ENCODE data around the gene IER3.

The IER3 gene

GRCh38 chr6:30744054-30744805 is at the start of gene IER3:
TSS of gene IER3 (minus strand) at chr6:30744547. CDS start at chr6:30744518, 29 bp downstream.
- DNase-seq (ENCODE audit: low spot score), result peak; percentile 86

DNA sequence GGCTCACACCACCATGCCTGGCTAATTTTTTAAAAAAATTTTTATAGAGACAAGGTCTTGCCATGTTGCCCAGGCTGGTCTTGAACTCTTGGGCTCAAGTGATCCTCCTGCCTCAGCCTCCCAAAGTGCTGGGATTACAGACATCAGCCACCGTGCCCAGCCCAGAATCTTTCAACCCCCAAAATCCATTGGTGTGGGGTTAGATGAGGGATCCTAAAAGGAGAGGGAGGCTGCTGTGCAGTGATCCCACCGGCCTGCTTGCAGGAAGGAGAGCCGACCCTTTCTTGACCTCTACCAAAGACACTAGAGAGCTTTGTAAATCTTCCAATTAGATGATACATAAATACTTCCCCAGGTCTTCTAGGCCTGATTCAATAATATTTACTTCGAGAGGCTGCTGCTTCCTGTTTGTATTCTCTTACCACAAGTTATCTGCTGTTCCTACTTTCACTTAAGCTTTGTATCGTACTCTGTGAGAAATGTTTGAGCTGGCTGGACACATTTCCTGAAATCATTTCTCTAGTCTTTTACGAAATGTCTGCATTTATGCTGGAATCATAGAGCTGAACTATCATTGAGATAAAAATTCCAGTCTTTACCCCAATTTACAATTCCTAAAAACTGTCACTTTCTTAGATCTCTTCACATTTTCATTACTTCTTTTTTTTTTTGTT is 49.3 kb upstream of the IER3 start:
- peak; percentile 21 for DNase-seq (ENCODE audit: low spot score)

DNA sequence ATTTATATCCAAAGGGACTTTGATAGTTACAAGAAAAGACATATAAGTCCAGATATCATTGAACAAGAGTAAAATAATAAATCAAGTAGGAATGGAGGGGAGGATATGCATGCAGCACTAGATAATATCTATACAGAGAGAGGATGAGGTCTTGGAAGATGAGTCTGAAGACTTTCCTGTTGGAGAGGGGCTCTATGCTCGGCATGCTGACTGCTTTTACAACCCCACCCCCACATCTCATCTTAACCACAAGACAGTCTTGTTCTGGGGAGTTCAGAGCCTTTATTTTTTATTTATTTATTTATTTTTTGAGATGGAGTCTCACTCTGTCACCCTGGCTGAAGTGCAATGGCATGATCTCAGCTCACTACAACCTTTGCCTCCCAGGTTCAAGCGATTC is 48.4 kb upstream of the IER3 start:
- DNase-seq (ENCODE audit: low spot score), result no peak

DNA sequence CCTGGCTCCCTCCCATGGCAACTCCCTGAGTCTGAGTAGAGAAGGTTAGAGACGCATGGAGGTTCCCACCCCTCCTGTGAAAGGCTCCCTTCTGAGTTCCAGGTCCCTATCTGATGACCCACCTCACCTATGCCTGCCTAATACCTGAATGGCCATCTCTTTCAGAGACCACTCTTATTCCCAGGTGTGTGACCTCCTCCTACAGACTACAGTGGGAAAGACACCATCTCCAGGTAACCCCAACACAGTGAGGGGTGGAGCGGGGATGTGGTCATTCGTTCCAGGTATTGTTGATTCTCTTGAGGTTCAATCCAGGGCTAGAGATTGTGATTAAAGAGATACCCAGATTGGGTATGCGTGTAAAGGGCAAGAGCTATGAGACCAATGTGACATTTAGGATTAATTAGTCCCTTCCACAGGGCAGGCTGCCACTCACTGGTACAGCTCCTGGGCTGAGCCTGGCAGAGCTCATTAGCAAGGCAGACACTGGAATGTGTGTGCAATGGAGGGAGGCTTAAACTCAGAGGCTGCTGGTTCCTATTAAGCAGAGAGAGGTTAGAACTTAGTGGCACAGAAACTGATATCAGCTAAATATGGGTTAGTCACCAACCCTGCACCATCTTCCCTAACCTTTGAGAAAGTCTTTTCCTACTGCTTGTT is 46.5 kb upstream of the IER3 start:
- no peak for DNase-seq (ENCODE audit: low spot score)

GRCh38 chr6:30789606-30790005 is 45.3 kb upstream of the IER3 start:
- no peak for DNase-seq (ENCODE audit: low spot score)

DNA sequence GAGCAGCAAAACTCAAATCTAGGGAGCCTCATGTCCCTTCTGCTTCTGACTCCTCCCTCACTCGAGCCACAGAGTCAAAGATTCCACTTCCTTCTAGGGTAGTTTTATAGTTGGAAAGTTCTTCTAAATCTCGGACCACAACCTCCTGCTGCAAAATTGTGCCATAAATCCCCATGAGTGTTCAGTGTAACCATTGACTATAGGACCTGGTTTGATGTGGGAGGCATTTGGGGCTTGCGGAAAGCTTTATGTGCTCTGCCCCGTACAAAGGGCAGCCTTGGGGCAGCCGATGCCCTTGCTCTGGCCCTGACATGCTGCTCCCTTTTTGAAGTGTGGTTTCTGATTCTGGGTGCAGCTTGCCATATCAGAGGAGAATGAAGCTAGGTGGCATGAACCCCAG is 43.6 kb upstream of the IER3 start:
- no peak for DNase-seq (ENCODE audit: low spot score)

GRCh38 chr6:30782425-30783014 is 38.2 kb upstream of the IER3 start:
- DNase-seq (ENCODE audit: low spot score), result no peak

- DNase-seq (ENCODE audit: low spot score), result peak; percentile 85
Observed at GRCh38 chr6:30781743-30782424, 37.5 kb upstream of the IER3 start.

GRCh38 chr6:30781395-30781742 is 37.0 kb upstream of the IER3 start:
- DNase-seq (ENCODE audit: low spot score), result no peak

DNA sequence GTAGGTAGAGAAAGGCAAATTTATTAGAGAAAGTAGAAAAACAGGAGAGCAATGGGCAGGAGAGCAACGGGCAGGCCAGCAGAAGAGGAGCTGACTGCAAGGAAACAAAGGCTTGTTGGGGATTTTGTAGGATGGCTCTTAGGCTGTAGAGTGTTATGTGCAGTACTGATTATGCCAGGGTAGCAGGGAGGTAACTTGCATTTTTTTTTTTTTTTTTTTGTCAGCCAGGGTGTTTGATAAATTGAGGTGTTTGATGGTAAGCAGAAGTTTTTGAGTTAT is 36.2 kb upstream of the IER3 start:
- DNase-seq (ENCODE audit: low spot score), result no peak

DNA sequence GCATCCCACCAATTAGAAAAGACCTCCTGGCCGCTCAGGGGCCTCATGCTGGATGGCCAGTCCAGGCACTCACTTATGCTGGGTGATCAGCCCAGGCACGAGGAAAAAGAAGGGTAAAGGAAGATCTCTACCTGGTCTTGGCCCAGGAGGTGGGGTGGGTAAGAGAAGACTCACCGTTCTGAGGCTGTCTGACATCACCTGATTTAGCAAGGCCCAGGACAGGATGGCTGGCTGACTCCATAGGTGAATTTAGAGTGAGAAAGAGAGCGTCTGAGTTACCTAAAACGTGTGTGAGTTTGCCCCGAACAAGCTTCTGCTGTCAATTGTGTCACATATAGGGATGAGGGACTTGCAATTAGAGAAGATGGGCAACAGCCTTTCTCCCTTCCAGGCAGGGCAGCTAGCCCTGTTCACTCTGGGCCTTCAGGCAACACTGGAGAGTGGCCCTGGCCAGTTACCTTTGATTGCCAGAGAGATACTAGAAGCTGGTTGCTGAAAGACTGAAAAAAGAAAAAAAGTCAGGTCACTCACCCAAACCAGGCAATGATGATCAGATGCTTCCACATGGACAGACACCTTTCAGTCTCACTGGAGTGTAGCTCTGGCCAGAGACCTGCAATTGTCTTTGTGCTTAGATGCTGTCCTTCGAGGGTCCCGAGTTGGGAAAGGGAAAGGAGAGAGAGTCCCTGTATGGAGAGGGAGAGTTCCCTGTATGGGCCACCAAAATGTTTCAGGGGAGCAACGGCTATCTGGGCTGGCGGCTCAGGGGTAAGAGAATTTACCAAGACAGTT is 35.7 kb upstream of the IER3 start:
- DNase-seq (ENCODE audit: low spot score), result no peak

DNA sequence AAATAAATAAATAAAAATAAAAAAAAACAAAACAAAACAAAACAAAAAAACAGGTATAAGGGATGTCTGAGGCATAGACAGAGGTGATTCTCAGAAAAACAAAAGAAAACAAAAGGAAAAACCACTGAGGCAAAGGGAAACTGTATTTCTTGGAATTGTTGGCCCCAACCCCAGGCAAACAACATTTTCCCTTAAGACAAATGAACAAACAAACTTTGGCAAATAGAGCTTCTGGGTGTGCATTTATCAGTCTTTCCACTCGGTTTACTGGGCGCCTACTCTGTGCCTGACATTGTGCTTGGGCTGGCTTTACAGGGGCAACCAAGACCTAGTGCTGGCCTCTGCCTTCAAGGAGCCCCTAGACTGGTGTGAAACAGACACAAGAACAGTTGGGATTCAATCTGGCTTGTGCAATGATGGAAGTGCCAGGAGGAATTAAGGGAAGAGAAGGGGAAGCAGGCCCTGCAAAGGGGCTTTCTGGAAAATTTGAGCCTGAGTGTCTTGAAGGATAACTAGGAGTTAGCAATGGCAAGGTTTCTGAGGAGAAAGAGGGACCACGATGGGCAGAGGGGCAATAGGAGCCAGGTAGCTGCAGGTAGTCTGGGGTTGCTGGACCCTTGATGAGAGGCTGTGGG is 33.8 kb upstream of the IER3 start:
- DNase-seq (ENCODE audit: low spot score), result no peak

DNA sequence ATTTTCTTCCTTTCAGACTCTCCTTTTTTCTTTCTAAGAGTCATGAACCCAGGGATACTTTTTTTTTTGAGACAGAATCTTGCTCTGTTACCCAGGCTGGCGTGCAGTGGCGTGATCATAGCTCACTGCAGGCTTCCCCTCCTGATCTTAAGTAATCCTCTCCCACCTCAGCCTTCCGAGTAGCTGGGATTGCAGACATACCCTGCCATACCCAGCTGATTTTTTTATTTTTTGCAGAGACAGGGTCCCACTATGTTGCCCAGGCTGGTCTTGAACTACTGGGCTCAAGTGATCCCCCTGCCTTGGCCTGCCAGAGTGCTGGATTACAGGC is 32.8 kb upstream of the IER3 start:
- no peak for DNase-seq (ENCODE audit: low spot score)

DNA sequence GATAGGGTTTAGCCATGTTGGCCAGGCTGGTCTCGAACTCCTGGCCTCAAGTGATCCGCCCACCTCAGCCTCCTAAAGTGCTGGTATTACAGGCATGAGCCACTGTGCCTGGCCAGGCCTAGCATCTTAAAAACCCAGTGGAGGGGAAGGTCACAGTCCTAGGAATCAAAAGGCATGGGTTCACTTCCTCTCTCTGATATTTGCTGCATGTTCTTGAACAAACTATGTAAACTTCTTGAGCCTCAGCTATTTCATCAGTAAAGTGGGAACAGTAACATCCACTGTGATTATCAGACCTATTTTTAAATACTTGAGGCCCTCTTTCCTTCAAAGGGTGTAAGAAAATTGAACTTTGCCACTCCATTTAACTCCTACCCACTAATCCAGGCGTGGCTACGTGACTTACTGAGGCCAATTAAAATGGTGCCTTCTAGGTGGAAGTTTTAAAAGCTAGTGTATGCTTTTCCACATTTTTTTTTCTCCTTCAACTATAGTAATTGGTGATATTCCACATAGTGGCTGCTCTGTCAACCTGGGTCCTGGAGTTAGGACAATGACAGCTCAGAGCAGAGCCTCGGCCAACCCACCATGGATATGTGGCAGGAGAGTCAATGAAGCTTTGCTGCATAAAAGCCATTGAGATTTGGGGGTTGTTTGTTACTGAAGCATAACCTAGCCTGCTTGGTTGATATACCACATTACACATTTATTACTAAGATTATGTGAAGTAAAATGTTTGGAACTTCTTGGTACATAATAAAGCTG is 32.2 kb upstream of the IER3 start:
- no peak for DNase-seq (ENCODE audit: low spot score)

DNA sequence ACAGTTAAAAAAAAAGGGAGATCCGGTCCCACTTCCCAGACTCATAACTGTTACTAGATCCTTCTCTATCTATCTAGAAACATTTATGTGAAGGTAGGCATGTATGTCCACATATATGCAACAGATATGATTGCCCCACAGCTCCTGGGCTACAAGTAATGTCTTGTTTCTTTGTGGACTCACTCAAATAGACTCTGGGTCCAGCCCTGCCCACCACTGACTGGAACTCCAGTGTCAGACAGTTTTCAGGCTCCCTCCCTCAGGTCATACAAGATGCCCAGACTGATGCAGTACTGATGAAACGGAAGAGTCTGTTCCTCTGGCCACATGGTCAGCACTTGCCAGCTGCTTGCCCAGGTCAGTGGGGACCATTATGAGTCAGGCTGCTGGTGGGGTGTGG is 30.8 kb upstream of the IER3 start:
- no peak for DNase-seq (ENCODE audit: low spot score)

GRCh38 chr6:30774701-30775100 is 30.4 kb upstream of the IER3 start:
- DNase-seq (ENCODE audit: low spot score), result no peak

DNA sequence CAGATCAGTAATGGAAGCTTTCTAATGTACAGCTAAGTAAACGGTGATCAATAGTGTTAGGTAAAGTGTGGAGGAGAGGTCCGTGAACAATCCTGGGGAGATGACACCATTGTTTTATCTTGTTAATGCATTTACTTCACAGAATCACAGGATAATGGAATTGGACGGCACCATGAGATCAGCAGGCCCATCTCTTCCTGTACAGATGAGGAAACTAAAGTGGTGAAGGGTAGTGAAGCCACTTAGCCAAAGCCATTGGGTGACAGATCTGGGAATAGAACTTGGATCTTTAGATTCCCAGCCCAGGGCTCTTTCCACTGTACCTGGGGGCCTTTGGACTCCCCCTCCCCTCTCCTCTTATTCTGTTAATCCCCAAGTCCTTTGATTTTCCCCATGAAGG is 26.2 kb upstream of the IER3 start:
- DNase-seq (ENCODE audit: low spot score), result no peak

DNA sequence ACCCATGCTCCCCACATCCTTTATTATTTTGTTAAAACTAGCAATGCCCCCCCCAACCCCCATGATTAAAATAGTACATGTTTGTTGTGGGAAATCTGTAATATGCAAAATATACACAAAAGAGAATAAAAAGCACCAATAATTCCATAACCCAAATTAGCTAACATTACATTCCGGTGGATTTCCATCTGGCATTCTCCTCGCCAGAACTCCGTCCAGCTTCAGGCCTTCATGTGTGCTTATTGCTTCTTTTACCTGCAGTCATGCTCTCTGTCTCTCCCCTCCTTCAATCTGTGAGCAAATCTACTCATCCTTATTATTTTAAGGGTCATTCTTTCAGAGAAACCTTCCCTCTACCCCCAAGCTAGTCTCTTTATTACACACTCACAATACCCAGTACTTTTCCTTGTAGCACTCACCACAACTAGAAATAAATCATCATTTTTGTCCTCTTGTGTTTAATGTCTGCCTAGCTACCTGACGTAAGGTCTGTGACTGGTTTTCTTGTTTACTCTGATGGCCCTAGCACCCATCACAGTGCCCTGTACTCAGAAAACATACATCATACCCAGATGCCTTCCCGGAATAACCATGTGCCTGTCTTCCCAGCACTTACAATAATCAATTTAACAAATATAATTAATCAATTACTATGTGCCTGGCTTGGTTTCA is 25.6 kb upstream of the IER3 start:
- DNase-seq (ENCODE audit: low spot score), result peak; percentile 11

- DNase-seq (ENCODE audit: low spot score), result peak; percentile 86
Observed at GRCh38 chr6:30769088-30769852, 24.9 kb upstream of the IER3 start.

All from AG08396 (cell line).